H1 (cell line): ENCODE data around the gene RNGTT. TPM values are rescaled to one million over a fixed set of nuclear protein-coding genes. Genes with fewer than 3 reads are reported as not detected.

ENCODE experiments used
- CTCF ChIA-PET: fragments of 300-600 bp; sonication (Branson Sonifier 250); formaldehyde crosslinking; loops from one replicate; lab custom pipeline; 2021; ENCODE audit not compliant: partially characterized antibody; lab: Charles Lee
- POLR2A ChIA-PET: fragments of 300-600 bp; sonication (Branson Sonifier 250); formaldehyde crosslinking; loops from one replicate; lab custom pipeline; 2021; ENCODE audit warnings: inconsistent platforms; ENCODE audit not compliant: partially characterized antibody; lab: Charles Lee
- DNase-seq, 2 experiments: peaks; one replicate each; pipeline versions ENCODE4 v3.0.0 to v3.0.0-alpha.2; 2010 to 2022; ENCODE audit warnings: low spot score in 2 of 2, low read depth in 1 of 2, mixed read lengths in 1 of 2
- FAIRE-seq: peaks from 2 replicates; lab custom pipeline; 2011; peaks lifted over from hg19 to GRCh38; lab: Jason Lieb, UNC
- H2AFZ ChIP-seq: 2 replicates; pipeline ENCODE4 v1.8.1; 2012; ENCODE audit warnings: low read length, inconsistent platforms
- H2AK5ac ChIP-seq: 2 replicates; pipeline ENCODE4 v1.6.1; 2013; ENCODE audit warnings: low read depth, low read length
- H2BK120ac ChIP-seq: replicated peaks from 2 replicates; pipeline ENCODE3; 2013; ENCODE audit warnings: low read depth, low read length, inconsistent platforms
- H2BK12ac ChIP-seq: 2 replicates; pipeline ENCODE4 v1.6.1; 2013; ENCODE audit warnings: low read depth, low read length
- H2BK15ac ChIP-seq: 2 replicates; pipeline ENCODE4 v1.6.1; 2013; ENCODE audit warnings: low read length
- H2BK20ac ChIP-seq: 2 replicates; pipeline ENCODE4 v1.6.1; 2013; ENCODE audit warnings: low read length
- H2BK5ac ChIP-seq: 2 replicates; pipeline ENCODE4 v1.6.1; 2013; ENCODE audit warnings: low read depth, low read length
- H3K14ac ChIP-seq: 2 replicates; pipeline ENCODE4 v1.6.1; 2013; ENCODE audit warnings: inconsistent platforms; ENCODE audit not compliant: insufficient read length
- H3K18ac ChIP-seq: 2 replicates; pipeline ENCODE4 v1.6.1; 2013; ENCODE audit warnings: low read length; ENCODE audit errors: extremely low read depth
- H3K23ac ChIP-seq: 2 replicates; pipeline ENCODE4 v1.6.1; 2013; ENCODE audit warnings: inconsistent platforms; ENCODE audit not compliant: insufficient read length
- H3K23me2 ChIP-seq: 2 replicates; pipeline ENCODE4 v1.6.1; 2013; ENCODE audit warnings: low read depth, low read length
- H3K27ac ChIP-seq: 2 replicates; pipeline ENCODE4 v1.6.1; 2011; ENCODE audit warnings: low read depth, low read length, inconsistent platforms
- H3K27me3 ChIP-seq, 4 experiments: replicated peaks in 1 of 4; 1 replicate in 1 of 4; 2 replicates in 3 of 4; pipeline versions ENCODE4 v1.6.1 to v1.8.1; 2011 to 2013; ENCODE audit warnings: low read length in 3 of 4, mild to moderate bottlenecking in 3 of 4, inconsistent platforms in 2 of 4, mixed read lengths in 2 of 4, moderate library complexity in 1 of 4; ENCODE audit not compliant: control insufficient read depth in 3 of 4, insufficient read depth in 3 of 4; ENCODE audit errors: extremely low read depth in 1 of 4
- H3K36me3 ChIP-seq, 4 experiments: 2 replicates each; pipeline versions ENCODE4 v1.6.1 to v1.8.1; 2011 to 2013; ENCODE audit warnings: mild to moderate bottlenecking in 4 of 4, low read length in 3 of 4, moderate library complexity in 2 of 4, control low read depth in 1 of 4, inconsistent platforms in 1 of 4; ENCODE audit not compliant: insufficient read depth in 4 of 4, control insufficient read depth in 2 of 4
- H3K4ac ChIP-seq: replicated peaks from 2 replicates; pipeline ENCODE3; 2013; ENCODE audit warnings: low read length, low read depth, mixed read lengths, inconsistent platforms; ENCODE audit not compliant: insufficient read length
- H3K4me1 ChIP-seq, 4 experiments: replicated peaks in 1 of 4; 1 replicate in 1 of 4; 2 replicates in 3 of 4; pipeline versions ENCODE4 v1.6.1 to v1.8.1; 2011 to 2013; ENCODE audit warnings: low read length in 3 of 4, inconsistent platforms in 2 of 4, mixed read lengths in 1 of 4; ENCODE audit not compliant: insufficient read depth in 4 of 4, control insufficient read depth in 3 of 4
- H3K4me2 ChIP-seq, 2 experiments: 2 replicates each; pipeline versions ENCODE4 v1.6.1 to v1.8.1; 2011 to 2013; ENCODE audit warnings: low read depth in 2 of 2, low read length in 2 of 2, control low read depth in 1 of 2, inconsistent platforms in 1 of 2, mild to moderate bottlenecking in 1 of 2; ENCODE audit not compliant: insufficient read depth in 1 of 2
- H3K4me3 ChIP-seq, 4 experiments: fragments of 200-600, 300-600 bp in 1 of 4; sonication (generic), shearing (Covaris generic), sonication (Bioruptor Twin) in 1 of 4; 2 replicates each; pipeline versions ENCODE4 v1.5.1 to v1.8.1; 2011 to 2016; ENCODE audit warnings: low read length in 4 of 4, low read depth in 3 of 4, control low read depth in 2 of 4, inconsistent platforms in 2 of 4, mild to moderate bottlenecking in 2 of 4, mixed read lengths in 1 of 4, moderate library complexity in 1 of 4; ENCODE audit not compliant: insufficient read depth in 2 of 4; ENCODE audit errors: extremely low read depth in 1 of 4
- H3K56ac ChIP-seq: replicated peaks from 2 replicates; pipeline ENCODE3; 2013; ENCODE audit warnings: low read depth, mild to moderate bottlenecking, mixed read lengths, low read length, inconsistent platforms; ENCODE audit not compliant: insufficient read length
- H3K79me1 ChIP-seq: 2 replicates; pipeline ENCODE4 v1.6.1; 2013; ENCODE audit warnings: low read depth, low read length, control low read depth
- H3K79me2 ChIP-seq, 2 experiments: 2 replicates each; pipeline versions ENCODE4 v1.6.1 to v1.8.1; 2012 to 2013; ENCODE audit warnings: low read length in 2 of 2, mild to moderate bottlenecking in 2 of 2, inconsistent platforms in 1 of 2; ENCODE audit not compliant: insufficient read depth in 2 of 2, control insufficient read depth in 1 of 2
- H3K9ac ChIP-seq, 4 experiments: replicated peaks in 1 of 4; 1 replicate in 1 of 4; 2 replicates in 3 of 4; pipeline versions ENCODE4 v1.6.1 to v1.8.1; 2011 to 2013; ENCODE audit warnings: low read depth in 3 of 4, low read length in 3 of 4, control low read depth in 2 of 4, mild to moderate bottlenecking in 2 of 4, moderate library complexity in 2 of 4, inconsistent platforms in 1 of 4; ENCODE audit errors: extremely low read depth in 1 of 4
- H3K9me3 ChIP-seq, 2 experiments: 2 replicates each; pipeline versions ENCODE4 v1.6.1 to v1.8.1; 2012 to 2013; ENCODE audit warnings: mild to moderate bottlenecking in 2 of 2, moderate library complexity in 2 of 2, control low read depth in 1 of 2, inconsistent platforms in 1 of 2, low read depth in 1 of 2, low read length in 1 of 2, mixed read lengths in 1 of 2; ENCODE audit not compliant: insufficient read depth in 2 of 2
- H4K20me1 ChIP-seq, 2 experiments: replicated peaks in 1 of 2; 2 replicates each; pipeline versions ENCODE3 to v1.8.1; 2011 to 2013; ENCODE audit warnings: inconsistent platforms in 2 of 2, low read length in 2 of 2, mild to moderate bottlenecking in 1 of 2; ENCODE audit not compliant: insufficient read depth in 2 of 2, control insufficient read depth in 1 of 2
- H4K5ac ChIP-seq: 2 replicates; pipeline ENCODE4 v1.6.1; 2013; ENCODE audit warnings: low read length, low read depth, mixed read lengths, inconsistent platforms; ENCODE audit not compliant: insufficient read length
- H4K8ac ChIP-seq: 2 replicates; pipeline ENCODE4 v1.8.0; 2013; ENCODE audit warnings: mild to moderate bottlenecking, moderate library complexity, low read length, inconsistent platforms; ENCODE audit not compliant: insufficient read depth; ENCODE audit errors: extremely low read depth
- H4K91ac ChIP-seq: replicated peaks from 2 replicates; pipeline ENCODE3; 2013; ENCODE audit warnings: low read length, mixed read lengths, inconsistent platforms; ENCODE audit not compliant: insufficient read length
- BCL11A ChIP-seq, 2 experiments: IDR thresholded peaks; one replicate each; pipeline ENCODE4 v1.6.1; 2011; ENCODE audit warnings: low read depth in 2 of 2, low read length in 2 of 2, mild to moderate bottlenecking in 2 of 2
- CBX8 ChIP-seq: fragments of 300-800, 300-1000 bp; sonication (generic); IDR thresholded peaks from 2 replicates; pipeline ENCODE4 v1.7.1; 2016; ENCODE audit warnings: low read depth, low read length, borderline replicate concordance
- KDM5A ChIP-seq: fragments of 200-600 bp; IDR thresholded peaks from 2 replicates; pipeline ENCODE4 v1.7.1; 2012; ENCODE audit warnings: mild to moderate bottlenecking, low read length, inconsistent platforms, mixed read lengths
- RFX5 ChIP-seq: IDR thresholded peaks from 2 replicates; pipeline ENCODE4 v1.6.1; 2011; ENCODE audit warnings: low read depth, low read length, improper control_type of control experiment, borderline replicate concordance
- RXRA ChIP-seq: IDR thresholded peaks from 2 replicates; pipeline ENCODE4 v1.6.1; 2011; ENCODE audit warnings: low read depth, mild to moderate bottlenecking, low read length, moderate library complexity; ENCODE audit not compliant: insufficient read depth
- SP1 ChIP-seq: IDR thresholded peaks from 2 replicates; pipeline ENCODE4 v1.6.1; 2011; ENCODE audit warnings: low read depth, low read length
- WGBS, 2 experiments: shearing (Covaris generic) in 1 of 2; methylation state at CpG; one replicate each; pipeline versions ENCODE4 v1.1.6 to v1.1.7; 2013 to 2015; ENCODE audit warnings: low lambda C conversion rate in 2 of 2, mixed read lengths in 2 of 2, inconsistent platforms in 1 of 2, low coverage in 1 of 2, missing lambda C conversion rate in 1 of 2; ENCODE audit not compliant: insufficient replicate concordance in 2 of 2, insufficient coverage in 1 of 2, insufficient read length in 1 of 2; ENCODE audit errors: extremely low coverage in 1 of 2, missing lambda C conversion rate in 1 of 2; 5-methylcytosine and 5-hydroxymethylcytosine counted together
- polyA plus RNA-seq, 7 experiments: library from polyadenylated mRNA; depleted of rRNA in 3 of 7; stranded (reverse) in 5 of 7; unstranded in 2 of 7; fragments of >200 nt in 5 of 7; fragments of 200-250 nt in 2 of 7; gene quantifications; 1 replicate in 5 of 7; 2 replicates in 1 of 7; 4 replicates in 1 of 7; pipeline versions ENCODE4 v1.2.1 to v1.2.3, GENCODE V29; 2011 to 2013; ENCODE audit warnings: missing spikeins in 2 of 7, mixed read lengths in 2 of 7
- total RNA-seq: library from RNA; stranded (reverse); fragmentation: NEBNext Ultra II Directional; extraction: Animal tissue kit (Norgen Biotek cat#: 25700); gene quantifications from 2 replicates; pipeline ENCODE4 v1.2.1, GENCODE V29; 2021
- TF ChIP-seq, protein P1 (sequence below), 3 experiments: IDR thresholded peaks; 1 replicate in 2 of 3; 2 replicates in 1 of 3; pipeline versions ENCODE4 v1.5.1 to v1.6.1; 2011; ENCODE audit warnings: low read length in 3 of 3, mild to moderate bottlenecking in 3 of 3, inconsistent platforms in 2 of 3, low read depth in 1 of 3, moderate library complexity in 1 of 3; ENCODE audit not compliant: insufficient read depth in 1 of 3; ENCODE audit errors: control extremely low read depth in 1 of 3
- TF ChIP-seq, protein P2 (sequence below): IDR thresholded peaks from 2 replicates; pipeline ENCODE4 v1.6.1; 2012; ENCODE audit warnings: inconsistent platforms

Gene RNGTT
- total and polyA plus RNA-seq, 2 of the 8 experiments (the other 6 are each of a cell fraction or from before 2014, with no cell fraction given): 3.6 to 21.2 TPM

- no peak overlapping the region for H3K4me2 ChIP-seq
- H3K27ac ChIP-seq: no peak overlapping the region
- H4K5ac ChIP-seq: no peak overlapping the region
- FAIRE-seq (no peak), DNase-seq (no peak)
- H2BK20ac ChIP-seq: no peak overlapping the region
- no peak overlapping the region for H3K18ac ChIP-seq
- no peak overlapping the region for H2BK15ac ChIP-seq
- H3K36me3 ChIP-seq: no peaks in the 10 kb centered on the region
- no peak overlapping the region for H2AFZ ChIP-seq
- WGBS, 2 experiments: 94% methylated on average over 18 of the region's 18 CpGs; no CpG with 5 or more reads in 1 of the 2 experiments
- H2BK12ac ChIP-seq: no peak overlapping the region
- no peak overlapping the region for H3K14ac ChIP-seq
- no peaks in the 10 kb centered on the region for H4K20me1 ChIP-seq
- no peak overlapping the region for H3K9ac ChIP-seq
- H3K4ac ChIP-seq: no peak overlapping the region
- no peak overlapping the region for H3K56ac ChIP-seq
- H3K27me3 ChIP-seq: no peaks in the 10 kb centered on the region
- H3K23me2 ChIP-seq: no peaks in the 10 kb centered on the region
- POLR2A ChIA-PET: interaction anchor here (0.8 kb wide), 1 partner anchor 860 kb away, joined by 3 read pairs; the partner anchor contains the start of gene AKIRIN2
- CTCF ChIA-PET: interaction anchor here (1.0 kb wide), 1 partner anchor 23 kb away, joined by 3 read pairs; no protein-coding TSS in a partner anchor
- no peaks in the 10 kb centered on the region for H3K79me1 ChIP-seq
- H2BK120ac ChIP-seq: no peak overlapping the region
- no peak overlapping the region for H2AK5ac ChIP-seq
- no peaks in the 10 kb centered on the region for H3K79me2 ChIP-seq
- no peak overlapping the region for H3K4me3 ChIP-seq
- H3K23ac ChIP-seq: no peak overlapping the region
- no peak overlapping the region for H2BK5ac ChIP-seq
- peaks cover 0 to 4% (median 3%) of the 10 kb centered on the region in 4 experiments; a peak in 3 of 7 replicates for H3K4me1 ChIP-seq
- no peak overlapping the region for H4K91ac ChIP-seq
- no peak overlapping the region for H4K8ac ChIP-seq
- no peaks in the 10 kb centered on the region for H3K9me3 ChIP-seq
- no peak for TF ChIP-seq RFX5
- no peak for TF ChIP-seq CBX8
- TF ChIP-seq, protein P1, sequence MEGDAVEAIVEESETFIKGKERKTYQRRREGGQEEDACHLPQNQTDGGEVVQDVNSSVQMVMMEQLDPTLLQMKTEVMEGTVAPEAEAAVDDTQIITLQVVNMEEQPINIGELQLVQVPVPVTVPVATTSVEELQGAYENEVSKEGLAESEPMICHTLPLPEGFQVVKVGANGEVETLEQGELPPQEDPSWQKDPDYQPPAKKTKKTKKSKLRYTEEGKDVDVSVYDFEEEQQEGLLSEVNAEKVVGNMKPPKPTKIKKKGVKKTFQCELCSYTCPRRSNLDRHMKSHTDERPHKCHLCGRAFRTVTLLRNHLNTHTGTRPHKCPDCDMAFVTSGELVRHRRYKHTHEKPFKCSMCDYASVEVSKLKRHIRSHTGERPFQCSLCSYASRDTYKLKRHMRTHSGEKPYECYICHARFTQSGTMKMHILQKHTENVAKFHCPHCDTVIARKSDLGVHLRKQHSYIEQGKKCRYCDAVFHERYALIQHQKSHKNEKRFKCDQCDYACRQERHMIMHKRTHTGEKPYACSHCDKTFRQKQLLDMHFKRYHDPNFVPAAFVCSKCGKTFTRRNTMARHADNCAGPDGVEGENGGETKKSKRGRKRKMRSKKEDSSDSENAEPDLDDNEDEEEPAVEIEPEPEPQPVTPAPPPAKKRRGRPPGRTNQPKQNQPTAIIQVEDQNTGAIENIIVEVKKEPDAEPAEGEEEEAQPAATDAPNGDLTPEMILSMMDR (IDR thresholded peaks at IDR 0.05; ENCODE audit: control extremely low read depth in 1 of 3, insufficient read depth in 1 of 3, low read depth in 1 of 3, low read length in 3 of 3): no peak
- TF ChIP-seq SP1: no peak
- TF ChIP-seq, protein P2, sequence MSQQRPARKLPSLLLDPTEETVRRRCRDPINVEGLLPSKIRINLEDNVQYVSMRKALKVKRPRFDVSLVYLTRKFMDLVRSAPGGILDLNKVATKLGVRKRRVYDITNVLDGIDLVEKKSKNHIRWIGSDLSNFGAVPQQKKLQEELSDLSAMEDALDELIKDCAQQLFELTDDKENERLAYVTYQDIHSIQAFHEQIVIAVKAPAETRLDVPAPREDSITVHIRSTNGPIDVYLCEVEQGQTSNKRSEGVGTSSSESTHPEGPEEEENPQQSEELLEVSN: no peak
- TF ChIP-seq KDM5A: no peak
- no peak for TF ChIP-seq RXRA
- no peak for TF ChIP-seq BCL11A (IDR thresholded peaks at IDR 0.05; ENCODE audit: low read depth in 2 of 2, low read length in 2 of 2)
Observed at GRCh38 chr6:88562353-88563276, 400.8 kb downstream of the RNGTT start.
